Nephron (organoid): ENCODE data around the gene DUXA.

Experiments used
- H3K27ac Mint-ChIP-seq, 3 experiments: 2 replicates each; pipeline ENCODE4 v1.8.0; 2020; ENCODE audit warnings: mixed read lengths in 3 of 3, mild to moderate bottlenecking in 2 of 3, moderate library complexity in 1 of 3
- H3K27me3 Mint-ChIP-seq: 2 replicates; pipeline ENCODE4 v1.8.0; 2021; ENCODE audit warnings: low read depth, mild to moderate bottlenecking, moderate library complexity, mixed read lengths
- H3K36me3 Mint-ChIP-seq: 2 replicates; pipeline ENCODE4 v1.8.0; 2020; ENCODE audit warnings: low read depth, mixed read lengths
- H3K4me1 Mint-ChIP-seq: 2 replicates; pipeline ENCODE4 v1.8.0; 2020; ENCODE audit warnings: mixed read lengths
- H3K4me3 Mint-ChIP-seq, 3 experiments: 2 replicates each; pipeline ENCODE4 v1.8.0; 2020; ENCODE audit warnings: mild to moderate bottlenecking in 3 of 3, mixed read lengths in 3 of 3, moderate library complexity in 2 of 3
- H3K9me3 Mint-ChIP-seq: 2 replicates; pipeline ENCODE4 v1.8.0; 2020; ENCODE audit warnings: mixed read lengths
- TF ChIP-seq, protein P1 (sequence below), 3 experiments: fragments of 200-600 bp; sonication (generic); IDR thresholded peaks; one replicate each; pipeline ENCODE4 v1.5.0; 2021; ENCODE audit warnings: antibody characterized with exemption in 3 of 3; ENCODE audit not compliant: unreplicated experiment in 3 of 3

DUXA gene

GRCh38 chr19:57105976-57106721 lies 61.1 kb downstream of the DUXA start:
- Mint-ChIP-seq H3K27ac (no peak overlapping the region), H3K4me1 (no peaks in the 10 kb centered on the region), H3K4me3 (no peak overlapping the region), H3K9me3 (peaks cover 36% of the 10 kb centered on the region), H3K27me3 (no peaks in the 10 kb centered on the region), H3K36me3 (peaks cover 3% of the 10 kb centered on the region)
- TF ChIP-seq, protein P1, sequence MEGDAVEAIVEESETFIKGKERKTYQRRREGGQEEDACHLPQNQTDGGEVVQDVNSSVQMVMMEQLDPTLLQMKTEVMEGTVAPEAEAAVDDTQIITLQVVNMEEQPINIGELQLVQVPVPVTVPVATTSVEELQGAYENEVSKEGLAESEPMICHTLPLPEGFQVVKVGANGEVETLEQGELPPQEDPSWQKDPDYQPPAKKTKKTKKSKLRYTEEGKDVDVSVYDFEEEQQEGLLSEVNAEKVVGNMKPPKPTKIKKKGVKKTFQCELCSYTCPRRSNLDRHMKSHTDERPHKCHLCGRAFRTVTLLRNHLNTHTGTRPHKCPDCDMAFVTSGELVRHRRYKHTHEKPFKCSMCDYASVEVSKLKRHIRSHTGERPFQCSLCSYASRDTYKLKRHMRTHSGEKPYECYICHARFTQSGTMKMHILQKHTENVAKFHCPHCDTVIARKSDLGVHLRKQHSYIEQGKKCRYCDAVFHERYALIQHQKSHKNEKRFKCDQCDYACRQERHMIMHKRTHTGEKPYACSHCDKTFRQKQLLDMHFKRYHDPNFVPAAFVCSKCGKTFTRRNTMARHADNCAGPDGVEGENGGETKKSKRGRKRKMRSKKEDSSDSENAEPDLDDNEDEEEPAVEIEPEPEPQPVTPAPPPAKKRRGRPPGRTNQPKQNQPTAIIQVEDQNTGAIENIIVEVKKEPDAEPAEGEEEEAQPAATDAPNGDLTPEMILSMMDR (IDR thresholded peaks at IDR 0.05; ENCODE audit: unreplicated experiment in 3 of 3) = no peak
